Duodenal mucosa (tissue), 2 donors: ENCODE data around the gene GUCY1A2.

Experiments
- H3K27ac ChIP-seq: one replicate; pipeline ENCODE4 v1.7.0; 2013; ENCODE audit warnings: low read depth, low read length
- H3K27me3 ChIP-seq, 2 donors: one replicate each; pipeline ENCODE4 v1.7.0; 2013; ENCODE audit warnings: low read length in 2 of 2, control low read depth in 1 of 2; ENCODE audit not compliant: insufficient read depth in 2 of 2, control insufficient read depth in 1 of 2
- H3K36me3 ChIP-seq, 2 donors: one replicate each; pipeline ENCODE4 v1.7.0; 2013; ENCODE audit warnings: low read length in 2 of 2, control low read depth in 1 of 2; ENCODE audit not compliant: insufficient read depth in 2 of 2, control insufficient read depth in 1 of 2
- H3K4me1 ChIP-seq, 2 donors: one replicate each; pipeline ENCODE4 v1.7.0; 2013; ENCODE audit warnings: low read length in 2 of 2, control low read depth in 1 of 2; ENCODE audit not compliant: insufficient read depth in 2 of 2, control insufficient read depth in 1 of 2
- H3K4me3 ChIP-seq, 2 donors: one replicate each; pipeline ENCODE4 v1.7.0; 2013; ENCODE audit warnings: low read length in 2 of 2, low read depth in 1 of 2
- H3K9ac ChIP-seq, 2 donors: one replicate each; pipeline ENCODE4 v1.7.0; 2013; ENCODE audit warnings: low read length in 2 of 2, low read depth in 1 of 2
- H3K9me3 ChIP-seq, 2 donors: one replicate each; pipeline ENCODE4 v1.7.0; 2013; ENCODE audit warnings: low read length in 2 of 2, control low read depth in 1 of 2; ENCODE audit not compliant: control insufficient read depth in 1 of 2

The GUCY1A2 gene

GRCh38 chr11:107025673-107026072 is 7.4 kb upstream of the GUCY1A2 start:
- Histone ChIP-seq H3K36me3 (no peaks in the 10 kb centered on the region), H3K9me3 (no peaks in the 10 kb centered on the region), H3K27me3 (peaks cover 4 to 8% of the 10 kb centered on the region in 2 donors), H3K9ac (no peak overlapping the region), H3K4me3 (no peak overlapping the region), H3K4me1 (no peaks in the 10 kb centered on the region), H3K27ac (no peak overlapping the region)

- Histone ChIP-seq H3K27me3 (peaks cover 24 to 33% of the 10 kb centered on the region in 2 donors), H3K9me3 (no peaks in the 10 kb centered on the region), H3K4me3 (no peak overlapping the region), H3K9ac (no peak overlapping the region), H3K36me3 (no peaks in the 10 kb centered on the region), H3K4me1 (no peaks in the 10 kb centered on the region), H3K27ac (no peak overlapping the region)
Measured at GRCh38 chr11:107020594-107020993, 2.3 kb upstream of the GUCY1A2 start.

- Histone ChIP-seq H3K27ac (no peak overlapping the region), H3K27me3 (peaks cover 24 to 33% of the 10 kb centered on the region in 2 donors), H3K4me3 (peak overlapping the region; percentile 17 to 28), H3K9ac (no peak overlapping the region), H3K36me3 (no peaks in the 10 kb centered on the region), H3K9me3 (no peaks in the 10 kb centered on the region), H3K4me1 (no peaks in the 10 kb centered on the region)
Measured at GRCh38 chr11:107018902-107019493, 722 bp upstream of the GUCY1A2 start.

DNA sequence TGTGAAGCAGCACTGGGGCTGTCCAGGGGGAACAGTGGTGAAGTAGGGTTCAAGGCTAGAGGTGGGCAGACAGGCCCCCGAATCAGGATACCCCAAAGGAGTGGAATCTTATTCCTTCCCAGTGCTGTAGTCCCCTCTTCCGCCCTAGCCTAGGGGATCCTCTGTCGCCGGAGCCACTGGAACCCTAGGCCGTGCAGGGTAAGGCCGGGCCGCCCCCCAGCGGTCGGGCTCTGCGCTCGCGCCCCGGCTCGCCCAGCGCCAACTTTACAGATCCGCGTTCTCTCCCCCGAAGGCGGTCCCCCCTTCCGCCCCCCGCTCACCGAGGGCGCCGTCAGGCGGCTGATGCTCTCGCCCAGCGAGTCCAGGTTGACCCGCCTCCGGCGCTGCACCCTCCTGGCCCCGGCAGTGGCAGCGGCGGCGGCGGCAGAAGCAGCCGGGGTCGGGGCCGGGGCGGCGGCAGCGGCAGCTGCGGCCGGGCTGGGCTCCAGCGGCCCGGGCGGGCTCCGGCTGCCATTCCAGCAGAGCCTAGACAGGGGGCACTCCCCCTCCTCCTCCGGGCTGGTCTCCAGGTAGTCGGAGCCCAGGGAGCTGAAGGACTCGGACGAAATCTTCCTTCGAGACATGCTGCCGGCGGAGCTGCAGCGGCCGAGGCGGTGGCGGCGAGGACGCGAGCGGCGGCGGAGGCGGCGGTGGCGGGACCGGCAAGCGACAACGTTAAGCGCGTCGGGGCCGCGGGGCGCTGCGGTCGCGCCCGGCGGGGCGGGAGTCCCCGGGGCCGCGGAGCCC is 650 bp downstream of the GUCY1A2 start:
- Histone ChIP-seq H3K27ac (no peak overlapping the region), H3K4me1 (no peaks in the 10 kb centered on the region), H3K9ac (no peak overlapping the region), H3K27me3 (peaks cover 22 to 33% of the 10 kb centered on the region in 2 donors), H3K4me3 (peak overlapping the region in 1 of 2 donors; percentile 28), H3K36me3 (no peaks in the 10 kb centered on the region), H3K9me3 (no peaks in the 10 kb centered on the region)

- peaks cover 21 to 33% of the 10 kb centered on the region in 2 donors for H3K27me3 ChIP-seq
- H3K9ac ChIP-seq: no peak overlapping the region
- H3K27ac ChIP-seq: no peak overlapping the region
- H3K9me3 ChIP-seq: no peaks in the 10 kb centered on the region
- peak overlapping the region in 1 of 2 donors; percentile 28 for H3K4me3 ChIP-seq
- H3K36me3 ChIP-seq: no peaks in the 10 kb centered on the region
- H3K4me1 ChIP-seq: no peaks in the 10 kb centered on the region
Measured at GRCh38 chr11:107017104-107017432, 1.2 kb downstream of the GUCY1A2 start.

DNA sequence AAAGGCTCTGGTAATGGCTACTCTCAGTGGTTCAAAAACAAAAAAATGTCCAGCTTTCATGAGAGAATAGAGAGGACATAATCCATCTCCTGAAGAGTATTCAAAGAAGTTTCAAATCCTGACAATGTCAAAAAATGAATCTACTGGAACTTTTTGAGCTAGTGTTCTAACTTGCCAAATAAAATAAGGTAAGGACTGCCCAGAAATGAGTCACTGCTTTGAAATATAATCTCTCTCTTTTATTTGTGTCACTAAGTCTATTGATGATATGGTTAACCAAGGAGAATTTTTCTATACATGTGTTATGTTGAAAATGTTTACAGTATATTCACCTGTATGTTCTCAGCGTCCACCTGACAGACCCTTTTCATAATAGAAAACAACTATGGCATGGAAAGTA is 3.4 kb downstream of the GUCY1A2 start:
- H3K27ac ChIP-seq: no peak overlapping the region
- H3K27me3 ChIP-seq: peaks cover 16 to 25% of the 10 kb centered on the region in 2 donors
- no peaks in the 10 kb centered on the region for H3K36me3 ChIP-seq
- H3K4me1 ChIP-seq: no peaks in the 10 kb centered on the region
- no peak overlapping the region for H3K9ac ChIP-seq
- H3K4me3 ChIP-seq: no peak overlapping the region
- no peaks in the 10 kb centered on the region for H3K9me3 ChIP-seq

- Histone ChIP-seq H3K4me1 (no peaks in the 10 kb centered on the region), H3K4me3 (no peak overlapping the region), H3K9ac (no peak overlapping the region), H3K36me3 (no peaks in the 10 kb centered on the region), H3K27me3 (peaks cover 2 to 8% of the 10 kb centered on the region in 2 donors), H3K27ac (no peak overlapping the region), H3K9me3 (no peaks in the 10 kb centered on the region)
Measured at GRCh38 chr11:107011977-107012376, 6.3 kb downstream of the GUCY1A2 start.

DNA sequence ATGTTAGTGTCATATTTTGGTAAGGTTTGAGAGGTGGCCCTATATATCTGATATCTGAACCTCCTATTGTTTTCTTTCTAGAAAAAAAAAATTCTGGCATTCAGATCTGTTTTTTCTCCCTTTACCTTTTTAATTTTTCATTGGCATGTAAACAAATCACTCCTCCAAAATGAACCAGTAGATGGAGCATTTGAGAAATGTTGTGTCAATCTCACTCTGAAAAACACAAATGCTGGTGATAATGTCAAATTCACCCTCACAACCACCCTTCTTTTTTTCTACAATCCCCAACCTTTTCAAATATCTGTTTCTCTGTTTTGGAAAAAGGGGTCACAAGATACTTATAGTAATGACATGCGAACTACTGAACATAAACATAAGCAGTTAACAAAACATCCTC is 9.1 kb downstream of the GUCY1A2 start:
- Histone ChIP-seq H3K9ac (no peak overlapping the region), H3K9me3 (no peaks in the 10 kb centered on the region), H3K4me3 (no peak overlapping the region), H3K27ac (no peak overlapping the region), H3K27me3 (no peaks in the 10 kb centered on the region), H3K4me1 (no peaks in the 10 kb centered on the region), H3K36me3 (no peaks in the 10 kb centered on the region)

- Histone ChIP-seq H3K9me3 (no peaks in the 10 kb centered on the region), H3K4me3 (no peak overlapping the region), H3K27ac (no peak overlapping the region), H3K27me3 (no peaks in the 10 kb centered on the region), H3K36me3 (no peaks in the 10 kb centered on the region), H3K4me1 (no peaks in the 10 kb centered on the region), H3K9ac (no peak overlapping the region)
Measured at GRCh38 chr11:107006076-107006833, 12.0 kb downstream of the GUCY1A2 start.

DNA sequence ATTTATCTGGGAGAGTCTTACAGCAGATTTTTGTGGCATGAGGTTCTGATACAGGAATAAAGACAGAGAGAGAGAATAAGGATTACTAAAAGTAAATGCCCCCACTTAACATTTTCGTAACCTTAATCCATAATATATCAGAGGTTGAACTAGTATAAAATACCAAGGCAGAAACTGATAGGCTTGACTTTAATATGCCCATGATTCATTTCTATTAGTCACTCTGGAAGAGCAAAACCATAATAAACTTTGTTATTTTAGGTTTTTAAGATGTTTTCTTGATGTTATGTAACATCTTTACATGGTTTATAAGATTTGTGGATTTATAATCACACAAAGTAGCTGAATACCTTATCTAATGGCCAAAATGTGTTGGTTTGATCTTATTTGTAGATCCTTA is 19.1 kb downstream of the GUCY1A2 start:
- no peaks in the 10 kb centered on the region for H3K4me1 ChIP-seq
- no peak overlapping the region for H3K27ac ChIP-seq
- H3K27me3 ChIP-seq: no peaks in the 10 kb centered on the region
- H3K4me3 ChIP-seq: no peak overlapping the region
- no peak overlapping the region for H3K9ac ChIP-seq
- H3K36me3 ChIP-seq: no peaks in the 10 kb centered on the region
- H3K9me3 ChIP-seq: no peaks in the 10 kb centered on the region
